HepG2 (cell line): ENCODE results near the gene MARCO.

Source experiments
- CHD4 ChIP-seq: fragments of 200-600 bp; sonication (generic); IDR thresholded peaks from 2 replicates; pipeline ENCODE4 v1.7.0; 2017; ENCODE audit warnings: mild to moderate bottlenecking, low read length, borderline replicate concordance
- JUNB ChIP-seq: sonication (generic); formaldehyde crosslinking; IDR thresholded peaks from 2 replicates; pipeline ENCODE4 v1.8.0; 2022; ENCODE audit warnings: missing genetic modification reagents, mild to moderate bottlenecking, borderline replicate concordance
- TCF12 ChIP-seq, 2 experiments: fragments of 450-650 bp in 1 of 2; sonication (generic) in 1 of 2; formaldehyde crosslinking in 1 of 2; IDR thresholded peaks; 2 replicates each; pipeline versions ENCODE4 v1.6.1 to v1.8.0; 2017 to 2022; ENCODE audit warnings: antibody characterized with exemption in 1 of 2, mild to moderate bottlenecking in 1 of 2, missing genetic modification reagents in 1 of 2, moderate library complexity in 1 of 2
- ZBTB8A ChIP-seq: sonication (generic); formaldehyde crosslinking; IDR thresholded peaks from 2 replicates; pipeline ENCODE4 v1.4.0; 2020; ENCODE audit warnings: mild to moderate bottlenecking, low read depth, missing genetic modification reagents, borderline replicate concordance
- TF ChIP-seq, protein P1 (sequence below): IDR thresholded peaks from 2 replicates; pipeline ENCODE4 v1.6.1; 2016; ENCODE audit warnings: mild to moderate bottlenecking, missing biosample characterization, missing genetic modification reagents
- TF ChIP-seq, protein P2 (sequence below): sonication (generic); formaldehyde crosslinking; IDR thresholded peaks from 2 replicates; pipeline ENCODE4 v1.9.0; 2021; ENCODE audit warnings: missing genetic modification reagents, borderline replicate concordance
- TF ChIP-seq, protein P3 (sequence below): sonication (generic); formaldehyde crosslinking; IDR thresholded peaks from 2 replicates; pipeline ENCODE4 v1.5.0; 2020; ENCODE audit warnings: mild to moderate bottlenecking, missing genetic modification reagents, moderate library complexity
- TF ChIP-seq, protein P4 (sequence below): conservative IDR thresholded peaks from 2 replicates; pipeline ENCODE4 v1.6.1; 2018; ENCODE audit warnings: missing genetic modification reagents

DNA sequence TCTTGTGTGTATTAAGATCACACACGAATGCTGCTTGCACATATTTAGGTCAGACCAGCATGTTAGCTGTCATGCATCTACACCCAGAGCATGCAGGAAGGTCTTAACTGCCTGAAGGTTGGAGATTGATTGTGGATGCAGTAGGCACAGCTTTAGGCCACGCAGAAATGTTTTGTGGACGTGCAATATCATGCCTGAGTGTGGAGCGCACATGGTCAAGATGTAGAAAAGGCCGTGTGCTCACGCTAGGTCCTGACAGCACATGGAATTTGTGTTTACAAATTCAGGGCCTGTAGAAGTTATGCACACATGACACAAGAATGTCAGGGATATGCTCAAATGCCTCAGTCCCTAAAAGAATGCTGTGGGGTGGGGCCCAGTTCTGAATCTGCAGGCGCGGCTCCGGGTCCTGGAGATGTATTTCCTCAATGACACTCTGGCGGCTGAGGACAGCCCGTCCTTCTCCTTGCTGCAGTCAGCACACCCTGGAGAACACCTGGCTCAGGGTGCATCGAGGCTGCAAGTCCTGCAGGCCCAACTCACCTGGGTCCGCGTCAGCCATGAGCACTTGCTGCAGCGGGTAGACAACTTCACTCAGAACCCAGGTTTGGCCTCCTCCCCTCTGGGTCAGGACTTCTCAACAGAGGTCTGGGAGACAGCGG lies 27.9 kb downstream of the MARCO start:
- TF ChIP-seq, protein P1, sequence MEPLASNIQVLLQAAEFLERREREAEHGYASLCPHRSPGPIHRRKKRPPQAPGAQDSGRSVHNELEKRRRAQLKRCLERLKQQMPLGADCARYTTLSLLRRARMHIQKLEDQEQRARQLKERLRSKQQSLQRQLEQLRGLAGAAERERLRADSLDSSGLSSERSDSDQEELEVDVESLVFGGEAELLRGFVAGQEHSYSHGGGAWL (CRISPR knock-in tag): no peak
- TF ChIP-seq CHD4 (no peak), TCF12 (IDR thresholded peaks at IDR 0.05) (no peak), TCF12 (CRISPR knock-in tag; IDR thresholded peaks at IDR 0.05) (no peak), ZBTB8A (CRISPR knock-in tag) (no peak), JUNB (CRISPR knock-in tag) (no peak)
- TF ChIP-seq, protein P2, sequence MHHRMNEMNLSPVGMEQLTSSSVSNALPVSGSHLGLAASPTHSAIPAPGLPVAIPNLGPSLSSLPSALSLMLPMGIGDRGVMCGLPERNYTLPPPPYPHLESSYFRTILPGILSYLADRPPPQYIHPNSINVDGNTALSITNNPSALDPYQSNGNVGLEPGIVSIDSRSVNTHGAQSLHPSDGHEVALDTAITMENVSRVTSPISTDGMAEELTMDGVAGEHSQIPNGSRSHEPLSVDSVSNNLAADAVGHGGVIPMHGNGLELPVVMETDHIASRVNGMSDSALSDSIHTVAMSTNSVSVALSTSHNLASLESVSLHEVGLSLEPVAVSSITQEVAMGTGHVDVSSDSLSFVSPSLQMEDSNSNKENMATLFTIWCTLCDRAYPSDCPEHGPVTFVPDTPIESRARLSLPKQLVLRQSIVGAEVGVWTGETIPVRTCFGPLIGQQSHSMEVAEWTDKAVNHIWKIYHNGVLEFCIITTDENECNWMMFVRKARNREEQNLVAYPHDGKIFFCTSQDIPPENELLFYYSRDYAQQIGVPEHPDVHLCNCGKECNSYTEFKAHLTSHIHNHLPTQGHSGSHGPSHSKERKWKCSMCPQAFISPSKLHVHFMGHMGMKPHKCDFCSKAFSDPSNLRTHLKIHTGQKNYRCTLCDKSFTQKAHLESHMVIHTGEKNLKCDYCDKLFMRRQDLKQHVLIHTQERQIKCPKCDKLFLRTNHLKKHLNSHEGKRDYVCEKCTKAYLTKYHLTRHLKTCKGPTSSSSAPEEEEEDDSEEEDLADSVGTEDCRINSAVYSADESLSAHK (CRISPR knock-in tag): no peak
- TF ChIP-seq, protein P3, sequence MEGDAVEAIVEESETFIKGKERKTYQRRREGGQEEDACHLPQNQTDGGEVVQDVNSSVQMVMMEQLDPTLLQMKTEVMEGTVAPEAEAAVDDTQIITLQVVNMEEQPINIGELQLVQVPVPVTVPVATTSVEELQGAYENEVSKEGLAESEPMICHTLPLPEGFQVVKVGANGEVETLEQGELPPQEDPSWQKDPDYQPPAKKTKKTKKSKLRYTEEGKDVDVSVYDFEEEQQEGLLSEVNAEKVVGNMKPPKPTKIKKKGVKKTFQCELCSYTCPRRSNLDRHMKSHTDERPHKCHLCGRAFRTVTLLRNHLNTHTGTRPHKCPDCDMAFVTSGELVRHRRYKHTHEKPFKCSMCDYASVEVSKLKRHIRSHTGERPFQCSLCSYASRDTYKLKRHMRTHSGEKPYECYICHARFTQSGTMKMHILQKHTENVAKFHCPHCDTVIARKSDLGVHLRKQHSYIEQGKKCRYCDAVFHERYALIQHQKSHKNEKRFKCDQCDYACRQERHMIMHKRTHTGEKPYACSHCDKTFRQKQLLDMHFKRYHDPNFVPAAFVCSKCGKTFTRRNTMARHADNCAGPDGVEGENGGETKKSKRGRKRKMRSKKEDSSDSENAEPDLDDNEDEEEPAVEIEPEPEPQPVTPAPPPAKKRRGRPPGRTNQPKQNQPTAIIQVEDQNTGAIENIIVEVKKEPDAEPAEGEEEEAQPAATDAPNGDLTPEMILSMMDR (CRISPR knock-in tag): no peak
- TF ChIP-seq, protein P4, sequence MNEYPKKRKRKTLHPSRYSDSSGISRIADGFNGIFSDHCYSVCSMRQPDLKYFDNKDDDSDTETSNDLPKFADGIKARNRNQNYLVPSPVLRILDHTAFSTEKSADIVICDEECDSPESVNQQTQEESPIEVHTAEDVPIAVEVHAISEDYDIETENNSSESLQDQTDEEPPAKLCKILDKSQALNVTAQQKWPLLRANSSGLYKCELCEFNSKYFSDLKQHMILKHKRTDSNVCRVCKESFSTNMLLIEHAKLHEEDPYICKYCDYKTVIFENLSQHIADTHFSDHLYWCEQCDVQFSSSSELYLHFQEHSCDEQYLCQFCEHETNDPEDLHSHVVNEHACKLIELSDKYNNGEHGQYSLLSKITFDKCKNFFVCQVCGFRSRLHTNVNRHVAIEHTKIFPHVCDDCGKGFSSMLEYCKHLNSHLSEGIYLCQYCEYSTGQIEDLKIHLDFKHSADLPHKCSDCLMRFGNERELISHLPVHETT (CRISPR knock-in tag): no peak
